Activated CD4-positive, alpha-beta memory T cell treated with anti-CD3 and anti-CD28 coated beads, Interleukin-2, amount 10 ng/mL, durations not matched to agents 7 days and 5 days (primary cell): ENCODE results near the gene ELFN1. TPM values are rescaled to one million over a fixed set of nuclear protein-coding genes. Genes with fewer than 3 reads are reported as not detected.

ENCODE experiments used
- CTCF ChIA-PET: fragments of 350-600 bp; sonication (Branson Sonifier 250); formaldehyde crosslinking; loops from one replicate; lab custom pipeline; 2021; ENCODE audit warnings: antibody characterized with exemption, inconsistent platforms; lab: Charles Lee
- POLR2A ChIA-PET: fragments of 350-600 bp; sonication (Branson Sonifier 250); formaldehyde crosslinking; loops from one replicate; lab custom pipeline; 2021; ENCODE audit warnings: antibody characterized with exemption; lab: Charles Lee
- DNase-seq: peaks from one replicate; pipeline ENCODE4 v3.0.0-alpha.2; 2020
- H3K27ac Mint-ChIP-seq: one replicate; pipeline ENCODE4 v1.8.0; 2021; ENCODE audit warnings: mild to moderate bottlenecking, mixed read lengths
- H3K27me3 Mint-ChIP-seq: one replicate; pipeline ENCODE4 v1.8.0; 2021; ENCODE audit warnings: mixed read lengths
- H3K36me3 Mint-ChIP-seq: one replicate; pipeline ENCODE4 v1.8.0; 2021; ENCODE audit warnings: low read depth, mixed read lengths
- H3K4me1 Mint-ChIP-seq: one replicate; pipeline ENCODE4 v1.8.0; 2021; ENCODE audit warnings: mixed read lengths
- H3K4me3 Mint-ChIP-seq: one replicate; pipeline ENCODE4 v1.8.0; 2021; ENCODE audit warnings: mild to moderate bottlenecking, mixed read lengths
- H3K9me3 Mint-ChIP-seq: one replicate; pipeline ENCODE4 v1.8.0; 2021; ENCODE audit warnings: mixed read lengths
- total RNA-seq, 2 experiments: library from RNA; stranded (reverse); gene quantifications; one replicate each; pipeline ENCODE4 v1.2.3, GENCODE V29; 2021

The ELFN1 gene
- total RNA-seq, 2 experiments from 2014 or later, result 0.08 TPM; not detected in 1

GRCh38 chr7:1702652-1703051 lies 32.6 kb downstream of the ELFN1 start:
- H3K27me3 Mint-ChIP-seq, result peaks cover 5% of the 10 kb centered on the region

GRCh38 chr7:1703441-1703840 lies 33.4 kb downstream of the ELFN1 start:
- no peaks in the 10 kb centered on the region for H3K36me3 Mint-ChIP-seq
- no peak overlapping the region for H3K27ac Mint-ChIP-seq
- no peak for DNase-seq
- ChIA-PET CTCF (interaction anchor here (0.7 kb wide), 1 partner anchor 11 kb away, joined by 3 read pairs; no protein-coding TSS in a partner anchor), POLR2A (no interaction called here)
- H3K4me1 Mint-ChIP-seq, result no peaks in the 10 kb centered on the region
- peaks cover 5% of the 10 kb centered on the region for H3K9me3 Mint-ChIP-seq
- H3K27me3 Mint-ChIP-seq, result peaks cover 3% of the 10 kb centered on the region
- H3K4me3 Mint-ChIP-seq, result no peak overlapping the region

More at GRCh38 chr7:1702652-1703051, 32.6 kb downstream of the ELFN1 start:
- Mint-ChIP-seq H3K27ac (no peak overlapping the region), H3K4me1 (peaks cover 2% of the 10 kb centered on the region), H3K4me3 (no peak overlapping the region), H3K36me3 (no peaks in the 10 kb centered on the region), H3K9me3 (peaks cover 5% of the 10 kb centered on the region)
- CTCF ChIA-PET, result no interaction called here
- POLR2A ChIA-PET, result no interaction called here
- DNase-seq, result no peak

GRCh38 chr7:1703871-1704810 lies 34.1 kb downstream of the ELFN1 start:
- Mint-ChIP-seq H3K27ac (no peak overlapping the region), H3K36me3 (no peaks in the 10 kb centered on the region), H3K4me3 (no peak overlapping the region), H3K27me3 (no peaks in the 10 kb centered on the region), H3K9me3 (peaks cover 5% of the 10 kb centered on the region), H3K4me1 (no peaks in the 10 kb centered on the region)
- DNase-seq, result no peak
- POLR2A ChIA-PET, result no interaction called here
- CTCF ChIA-PET, result interaction anchor here (0.7 kb wide), 1 partner anchor 11 kb away, joined by 3 read pairs; no protein-coding TSS in a partner anchor

GRCh38 chr7:1704811-1705738 lies 35.0 kb downstream of the ELFN1 start:
- H3K36me3 Mint-ChIP-seq, result peaks cover 3% of the 10 kb centered on the region
- ChIA-PET CTCF (no interaction called here), POLR2A (no interaction called here)
- no peak overlapping the region for H3K4me3 Mint-ChIP-seq
- no peaks in the 10 kb centered on the region for H3K27me3 Mint-ChIP-seq
- H3K27ac Mint-ChIP-seq, result no peak overlapping the region
- DNase-seq, result no peak
- no peaks in the 10 kb centered on the region for H3K4me1 Mint-ChIP-seq
- H3K9me3 Mint-ChIP-seq, result peaks cover 15% of the 10 kb centered on the region

- ChIA-PET POLR2A (no interaction called here), CTCF (no interaction called here)
- no peak overlapping the region for H3K4me3 Mint-ChIP-seq
- peaks cover 18% of the 10 kb centered on the region for H3K9me3 Mint-ChIP-seq
- H3K27me3 Mint-ChIP-seq, result no peaks in the 10 kb centered on the region
- no peaks in the 10 kb centered on the region for H3K4me1 Mint-ChIP-seq
- peaks cover 3% of the 10 kb centered on the region for H3K36me3 Mint-ChIP-seq
- H3K27ac Mint-ChIP-seq, result no peak overlapping the region
- no peak for DNase-seq
Measured at GRCh38 chr7:1705856-1706255, 35.8 kb downstream of the ELFN1 start.

- ChIA-PET CTCF (no interaction called here), POLR2A (no interaction called here)
- Mint-ChIP-seq H3K27me3 (no peaks in the 10 kb centered on the region), H3K36me3 (peaks cover 3% of the 10 kb centered on the region), H3K4me3 (no peak overlapping the region), H3K4me1 (no peaks in the 10 kb centered on the region), H3K27ac (no peak overlapping the region), H3K9me3 (peaks cover 18% of the 10 kb centered on the region)
- DNase-seq, result no peak
Measured at GRCh38 chr7:1706381-1706720, 36.3 kb downstream of the ELFN1 start.

- POLR2A ChIA-PET, result no interaction called here
- Mint-ChIP-seq H3K27me3 (no peaks in the 10 kb centered on the region), H3K9me3 (peaks cover 15% of the 10 kb centered on the region), H3K4me1 (no peaks in the 10 kb centered on the region), H3K4me3 (no peak overlapping the region), H3K36me3 (peaks cover 3% of the 10 kb centered on the region), H3K27ac (no peak overlapping the region)
- CTCF ChIA-PET, result no interaction called here
- DNase-seq, result no peak
Measured at GRCh38 chr7:1706721-1707613, 36.9 kb downstream of the ELFN1 start.

- POLR2A ChIA-PET, result no interaction called here
Measured at GRCh38 chr7:1707756-1708595, 37.9 kb downstream of the ELFN1 start.

GRCh38 chr7:1708596-1709251 lies 38.6 kb downstream of the ELFN1 start:
- DNase-seq, result no peak

More at GRCh38 chr7:1707756-1708595, 37.9 kb downstream of the ELFN1 start:
- Mint-ChIP-seq H3K9me3 (peaks cover 13% of the 10 kb centered on the region), H3K4me3 (no peak overlapping the region), H3K4me1 (no peaks in the 10 kb centered on the region), H3K27me3 (no peaks in the 10 kb centered on the region), H3K27ac (no peak overlapping the region), H3K36me3 (peaks cover 3% of the 10 kb centered on the region)
- no peak for DNase-seq
- CTCF ChIA-PET, result no interaction called here

GRCh38 chr7:1709281-1709680 lies 39.2 kb downstream of the ELFN1 start:
- H3K4me1 Mint-ChIP-seq, result no peaks in the 10 kb centered on the region
- no peak overlapping the region for H3K4me3 Mint-ChIP-seq
- peaks cover 3% of the 10 kb centered on the region for H3K36me3 Mint-ChIP-seq
- peaks cover 13% of the 10 kb centered on the region for H3K9me3 Mint-ChIP-seq
- DNase-seq, result no peak
- POLR2A ChIA-PET, result no interaction called here
- CTCF ChIA-PET, result no interaction called here
- no peak overlapping the region for H3K27ac Mint-ChIP-seq
- no peaks in the 10 kb centered on the region for H3K27me3 Mint-ChIP-seq

More at GRCh38 chr7:1708596-1709251, 38.6 kb downstream of the ELFN1 start:
- peaks cover 13% of the 10 kb centered on the region for H3K9me3 Mint-ChIP-seq
- peaks cover 3% of the 10 kb centered on the region for H3K36me3 Mint-ChIP-seq
- no peaks in the 10 kb centered on the region for H3K4me1 Mint-ChIP-seq
- no peaks in the 10 kb centered on the region for H3K27me3 Mint-ChIP-seq
- ChIA-PET CTCF (no interaction called here), POLR2A (no interaction called here)
- no peak overlapping the region for H3K27ac Mint-ChIP-seq
- no peak overlapping the region for H3K4me3 Mint-ChIP-seq

GRCh38 chr7:1709900-1710299 lies 39.8 kb downstream of the ELFN1 start:
- H3K9me3 Mint-ChIP-seq, result peaks cover 13% of the 10 kb centered on the region
- H3K4me3 Mint-ChIP-seq, result no peak overlapping the region
- no peaks in the 10 kb centered on the region for H3K4me1 Mint-ChIP-seq
- POLR2A ChIA-PET, result no interaction called here
- no peak for DNase-seq
- H3K27me3 Mint-ChIP-seq, result no peaks in the 10 kb centered on the region
- H3K36me3 Mint-ChIP-seq, result peaks cover 3% of the 10 kb centered on the region
- no peak overlapping the region for H3K27ac Mint-ChIP-seq
- CTCF ChIA-PET, result no interaction called here
